H1 (cell line): ENCODE measurements around the gene RTTN. TPM values are rescaled to one million over a fixed set of nuclear protein-coding genes. Genes with fewer than 3 reads are reported as not detected.

Experiments
- CTCF ChIA-PET: fragments of 300-600 bp; sonication (Branson Sonifier 250); formaldehyde crosslinking; loops from one replicate; lab custom pipeline; 2021; ENCODE audit not compliant: partially characterized antibody; lab: Charles Lee
- POLR2A ChIA-PET: fragments of 300-600 bp; sonication (Branson Sonifier 250); formaldehyde crosslinking; loops from one replicate; lab custom pipeline; 2021; ENCODE audit warnings: inconsistent platforms; ENCODE audit not compliant: partially characterized antibody; lab: Charles Lee
- DNase-seq, 2 experiments: peaks; one replicate each; pipeline versions ENCODE4 v3.0.0 to v3.0.0-alpha.2; 2010 to 2022; ENCODE audit warnings: low spot score in 2 of 2, low read depth in 1 of 2, mixed read lengths in 1 of 2
- FAIRE-seq: peaks from 2 replicates; lab custom pipeline; 2011; peaks lifted over from hg19 to GRCh38; lab: Jason Lieb, UNC
- H2AFZ ChIP-seq: 2 replicates; pipeline ENCODE4 v1.8.1; 2012; ENCODE audit warnings: low read length, inconsistent platforms
- H2AK5ac ChIP-seq: 2 replicates; pipeline ENCODE4 v1.6.1; 2013; ENCODE audit warnings: low read depth, low read length
- H2BK120ac ChIP-seq: replicated peaks from 2 replicates; pipeline ENCODE3; 2013; ENCODE audit warnings: low read depth, low read length, inconsistent platforms
- H2BK12ac ChIP-seq: 2 replicates; pipeline ENCODE4 v1.6.1; 2013; ENCODE audit warnings: low read depth, low read length
- H2BK15ac ChIP-seq: 2 replicates; pipeline ENCODE4 v1.6.1; 2013; ENCODE audit warnings: low read length
- H2BK20ac ChIP-seq: 2 replicates; pipeline ENCODE4 v1.6.1; 2013; ENCODE audit warnings: low read length
- H2BK5ac ChIP-seq: 2 replicates; pipeline ENCODE4 v1.6.1; 2013; ENCODE audit warnings: low read depth, low read length
- H3K14ac ChIP-seq: 2 replicates; pipeline ENCODE4 v1.6.1; 2013; ENCODE audit warnings: inconsistent platforms; ENCODE audit not compliant: insufficient read length
- H3K18ac ChIP-seq: 2 replicates; pipeline ENCODE4 v1.6.1; 2013; ENCODE audit warnings: low read length; ENCODE audit errors: extremely low read depth
- H3K23ac ChIP-seq: 2 replicates; pipeline ENCODE4 v1.6.1; 2013; ENCODE audit warnings: inconsistent platforms; ENCODE audit not compliant: insufficient read length
- H3K23me2 ChIP-seq: 2 replicates; pipeline ENCODE4 v1.6.1; 2013; ENCODE audit warnings: low read depth, low read length
- H3K27ac ChIP-seq: 2 replicates; pipeline ENCODE4 v1.6.1; 2011; ENCODE audit warnings: low read depth, low read length, inconsistent platforms
- H3K27me3 ChIP-seq, 4 experiments: replicated peaks in 1 of 4; 1 replicate in 1 of 4; 2 replicates in 3 of 4; pipeline versions ENCODE4 v1.6.1 to v1.8.1; 2011 to 2013; ENCODE audit warnings: low read length in 3 of 4, mild to moderate bottlenecking in 3 of 4, inconsistent platforms in 2 of 4, mixed read lengths in 2 of 4, moderate library complexity in 1 of 4; ENCODE audit not compliant: control insufficient read depth in 3 of 4, insufficient read depth in 3 of 4; ENCODE audit errors: extremely low read depth in 1 of 4
- H3K36me3 ChIP-seq, 4 experiments: 2 replicates each; pipeline versions ENCODE4 v1.6.1 to v1.8.1; 2011 to 2013; ENCODE audit warnings: mild to moderate bottlenecking in 4 of 4, low read length in 3 of 4, moderate library complexity in 2 of 4, control low read depth in 1 of 4, inconsistent platforms in 1 of 4; ENCODE audit not compliant: insufficient read depth in 4 of 4, control insufficient read depth in 2 of 4
- H3K4ac ChIP-seq: replicated peaks from 2 replicates; pipeline ENCODE3; 2013; ENCODE audit warnings: low read length, low read depth, mixed read lengths, inconsistent platforms; ENCODE audit not compliant: insufficient read length
- H3K4me1 ChIP-seq, 4 experiments: replicated peaks in 1 of 4; 1 replicate in 1 of 4; 2 replicates in 3 of 4; pipeline versions ENCODE4 v1.6.1 to v1.8.1; 2011 to 2013; ENCODE audit warnings: low read length in 3 of 4, inconsistent platforms in 2 of 4, mixed read lengths in 1 of 4; ENCODE audit not compliant: insufficient read depth in 4 of 4, control insufficient read depth in 3 of 4
- H3K4me2 ChIP-seq, 2 experiments: 2 replicates each; pipeline versions ENCODE4 v1.6.1 to v1.8.1; 2011 to 2013; ENCODE audit warnings: low read depth in 2 of 2, low read length in 2 of 2, control low read depth in 1 of 2, inconsistent platforms in 1 of 2, mild to moderate bottlenecking in 1 of 2; ENCODE audit not compliant: insufficient read depth in 1 of 2
- H3K4me3 ChIP-seq, 4 experiments: fragments of 200-600, 300-600 bp in 1 of 4; sonication (generic), shearing (Covaris generic), sonication (Bioruptor Twin) in 1 of 4; 2 replicates each; pipeline versions ENCODE4 v1.5.1 to v1.8.1; 2011 to 2016; ENCODE audit warnings: low read length in 4 of 4, low read depth in 3 of 4, control low read depth in 2 of 4, inconsistent platforms in 2 of 4, mild to moderate bottlenecking in 2 of 4, mixed read lengths in 1 of 4, moderate library complexity in 1 of 4; ENCODE audit not compliant: insufficient read depth in 2 of 4; ENCODE audit errors: extremely low read depth in 1 of 4
- H3K56ac ChIP-seq: replicated peaks from 2 replicates; pipeline ENCODE3; 2013; ENCODE audit warnings: low read depth, mild to moderate bottlenecking, mixed read lengths, low read length, inconsistent platforms; ENCODE audit not compliant: insufficient read length
- H3K79me1 ChIP-seq: 2 replicates; pipeline ENCODE4 v1.6.1; 2013; ENCODE audit warnings: low read depth, low read length, control low read depth
- H3K79me2 ChIP-seq, 2 experiments: 2 replicates each; pipeline versions ENCODE4 v1.6.1 to v1.8.1; 2012 to 2013; ENCODE audit warnings: low read length in 2 of 2, mild to moderate bottlenecking in 2 of 2, inconsistent platforms in 1 of 2; ENCODE audit not compliant: insufficient read depth in 2 of 2, control insufficient read depth in 1 of 2
- H3K9ac ChIP-seq, 4 experiments: replicated peaks in 1 of 4; 1 replicate in 1 of 4; 2 replicates in 3 of 4; pipeline versions ENCODE4 v1.6.1 to v1.8.1; 2011 to 2013; ENCODE audit warnings: low read depth in 3 of 4, low read length in 3 of 4, control low read depth in 2 of 4, mild to moderate bottlenecking in 2 of 4, moderate library complexity in 2 of 4, inconsistent platforms in 1 of 4; ENCODE audit errors: extremely low read depth in 1 of 4
- H3K9me3 ChIP-seq, 2 experiments: 2 replicates each; pipeline versions ENCODE4 v1.6.1 to v1.8.1; 2012 to 2013; ENCODE audit warnings: mild to moderate bottlenecking in 2 of 2, moderate library complexity in 2 of 2, control low read depth in 1 of 2, inconsistent platforms in 1 of 2, low read depth in 1 of 2, low read length in 1 of 2, mixed read lengths in 1 of 2; ENCODE audit not compliant: insufficient read depth in 2 of 2
- H4K20me1 ChIP-seq, 2 experiments: replicated peaks in 1 of 2; 2 replicates each; pipeline versions ENCODE3 to v1.8.1; 2011 to 2013; ENCODE audit warnings: inconsistent platforms in 2 of 2, low read length in 2 of 2, mild to moderate bottlenecking in 1 of 2; ENCODE audit not compliant: insufficient read depth in 2 of 2, control insufficient read depth in 1 of 2
- H4K5ac ChIP-seq: 2 replicates; pipeline ENCODE4 v1.6.1; 2013; ENCODE audit warnings: low read length, low read depth, mixed read lengths, inconsistent platforms; ENCODE audit not compliant: insufficient read length
- H4K8ac ChIP-seq: 2 replicates; pipeline ENCODE4 v1.8.0; 2013; ENCODE audit warnings: mild to moderate bottlenecking, moderate library complexity, low read length, inconsistent platforms; ENCODE audit not compliant: insufficient read depth; ENCODE audit errors: extremely low read depth
- H4K91ac ChIP-seq: replicated peaks from 2 replicates; pipeline ENCODE3; 2013; ENCODE audit warnings: low read length, mixed read lengths, inconsistent platforms; ENCODE audit not compliant: insufficient read length
- BRCA1 ChIP-seq: IDR thresholded peaks from 2 replicates; pipeline ENCODE4 v1.6.1; 2012; ENCODE audit warnings: low read depth, low read length, improper control_type of control experiment
- POLR2AphosphoS5 ChIP-seq: IDR thresholded peaks from 2 replicates; pipeline ENCODE4 v1.6.1; 2011; ENCODE audit warnings: low read depth, low read length
- RFX5 ChIP-seq: IDR thresholded peaks from 2 replicates; pipeline ENCODE4 v1.6.1; 2011; ENCODE audit warnings: low read depth, low read length, improper control_type of control experiment, borderline replicate concordance
- TBP ChIP-seq: IDR thresholded peaks from 2 replicates; pipeline ENCODE4 v1.6.1; 2011; ENCODE audit warnings: low read depth, low read length, improper control_type of control experiment
- polyA plus RNA-seq, 7 experiments: library from polyadenylated mRNA; depleted of rRNA in 3 of 7; stranded (reverse) in 5 of 7; unstranded in 2 of 7; fragments of >200 nt in 5 of 7; fragments of 200-250 nt in 2 of 7; gene quantifications; 1 replicate in 5 of 7; 2 replicates in 1 of 7; 4 replicates in 1 of 7; pipeline versions ENCODE4 v1.2.1 to v1.2.3, GENCODE V29; 2011 to 2013; ENCODE audit warnings: missing spikeins in 2 of 7, mixed read lengths in 2 of 7
- total RNA-seq: library from RNA; stranded (reverse); fragmentation: NEBNext Ultra II Directional; extraction: Animal tissue kit (Norgen Biotek cat#: 25700); gene quantifications from 2 replicates; pipeline ENCODE4 v1.2.1, GENCODE V29; 2021

The RTTN gene
- total and polyA plus RNA-seq, 2 of the 8 experiments (the other 6 are each of a cell fraction or from before 2014, with no cell fraction given) = 9.1 to 21.4 TPM

GRCh38 chr18:70078106-70078505 lies 127.4 kb downstream of the RTTN start:
- H3K9me3 ChIP-seq = no peaks in the 10 kb centered on the region
- H3K27me3 ChIP-seq = peaks cover 0 to 1% (median 0%) of the 10 kb centered on the region in 4 experiments; a peak in 1 of 7 replicates
- no peaks in the 10 kb centered on the region for H3K4me1 ChIP-seq
- H3K18ac ChIP-seq = no peak overlapping the region
- H4K20me1 ChIP-seq = no peaks in the 10 kb centered on the region
- no peaks in the 10 kb centered on the region for H3K79me2 ChIP-seq
- no peak overlapping the region for H3K4me3 ChIP-seq
- DNase-seq = no peak
- no peak overlapping the region for H3K4me2 ChIP-seq
- no peak overlapping the region for H2BK20ac ChIP-seq
- TF ChIP-seq POLR2AphosphoS5 (no peak), RFX5 (no peak), BRCA1 (no peak), TBP (no peak)
- H3K56ac ChIP-seq = no peak overlapping the region
- no peak overlapping the region for H3K9ac ChIP-seq
- H3K14ac ChIP-seq = no peak overlapping the region
- H2AK5ac ChIP-seq = no peak overlapping the region
- H4K5ac ChIP-seq = no peak overlapping the region
- H4K91ac ChIP-seq = no peak overlapping the region
- H3K79me1 ChIP-seq = no peaks in the 10 kb centered on the region
- ChIA-PET CTCF (interaction anchor here (0.8 to 1.5 kb wide), 2 partner anchors 9 to 119 kb away, joined by 3 to 5 read pairs; no protein-coding TSS in a partner anchor), POLR2A (no interaction called here)
- no peak overlapping the region for H2BK120ac ChIP-seq
- no peak for FAIRE-seq
- no peak overlapping the region for H3K27ac ChIP-seq
- no peak overlapping the region for H3K23ac ChIP-seq
- no peak overlapping the region for H2BK15ac ChIP-seq
- no peak overlapping the region for H2BK5ac ChIP-seq
- H3K4ac ChIP-seq = no peak overlapping the region
- H3K36me3 ChIP-seq = peaks cover 0 to 3% (median 0%) of the 10 kb centered on the region in 4 experiments; a peak in 2 of 8 replicates
- no peak overlapping the region for H2AFZ ChIP-seq
- H2BK12ac ChIP-seq = no peak overlapping the region
- no peaks in the 10 kb centered on the region for H3K23me2 ChIP-seq
- no peak overlapping the region for H4K8ac ChIP-seq
